LNCAP (cell line): ENCODE results near the gene PRDX2.

ENCODE experiments used
- TF ChIP-seq, protein P1 (sequence below): fragments of 450-650 bp; IDR thresholded peaks from 2 replicates; pipeline ENCODE4 v1.5.1; 2017; ENCODE audit warnings: mild to moderate bottlenecking

Gene PRDX2

DNA sequence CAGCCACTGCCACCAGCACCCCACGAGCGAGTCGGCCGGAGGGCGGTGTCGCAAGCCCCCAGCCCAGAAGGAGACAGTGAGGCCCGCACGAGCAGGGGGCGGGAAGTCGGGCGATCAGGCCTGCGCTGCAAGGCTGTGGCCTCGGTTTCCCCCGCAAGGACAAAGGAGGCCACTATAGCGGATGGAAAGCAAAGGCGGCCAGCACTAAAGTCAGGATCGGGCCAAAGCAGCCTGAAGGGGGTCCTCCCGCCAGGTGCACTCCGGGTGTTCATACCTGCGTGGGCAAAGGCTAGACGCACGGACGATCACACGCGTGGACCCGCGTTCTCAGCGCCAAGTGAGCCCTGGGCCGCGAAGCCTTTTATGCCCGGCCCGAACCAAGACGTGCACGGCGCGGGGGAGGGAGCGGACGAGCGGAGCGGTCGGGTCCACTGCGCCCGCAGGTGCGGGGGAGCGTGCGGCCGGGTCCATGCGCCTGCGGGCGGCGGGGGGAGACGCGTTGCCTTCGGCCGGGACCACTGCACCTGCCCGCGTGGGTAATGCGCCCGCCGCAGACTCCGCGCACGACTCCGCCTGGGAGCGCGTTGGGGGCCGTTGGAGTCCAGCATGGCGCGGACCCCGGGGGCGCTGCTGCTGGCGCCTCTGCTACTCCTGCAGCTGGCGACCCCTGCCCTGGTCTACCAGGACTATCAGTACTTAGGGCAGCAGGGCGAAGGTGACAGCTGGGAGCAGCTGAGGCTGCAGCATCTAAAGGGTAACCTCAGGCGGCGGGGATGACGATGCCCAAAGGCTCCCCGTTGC is at the start of gene PRDX2, which contains the start of gene THSD8:
Gene PRDX2 (minus strand): TSS at position 335 of the 801 bp plus-strand sequence. CDS start 539 bp downstream, outside the sequence.
Gene THSD8 (plus strand): TSS at position 604 of the 801 bp plus-strand sequence. CDS start 3 bp downstream, at position 607.
- TF ChIP-seq, protein P1, sequence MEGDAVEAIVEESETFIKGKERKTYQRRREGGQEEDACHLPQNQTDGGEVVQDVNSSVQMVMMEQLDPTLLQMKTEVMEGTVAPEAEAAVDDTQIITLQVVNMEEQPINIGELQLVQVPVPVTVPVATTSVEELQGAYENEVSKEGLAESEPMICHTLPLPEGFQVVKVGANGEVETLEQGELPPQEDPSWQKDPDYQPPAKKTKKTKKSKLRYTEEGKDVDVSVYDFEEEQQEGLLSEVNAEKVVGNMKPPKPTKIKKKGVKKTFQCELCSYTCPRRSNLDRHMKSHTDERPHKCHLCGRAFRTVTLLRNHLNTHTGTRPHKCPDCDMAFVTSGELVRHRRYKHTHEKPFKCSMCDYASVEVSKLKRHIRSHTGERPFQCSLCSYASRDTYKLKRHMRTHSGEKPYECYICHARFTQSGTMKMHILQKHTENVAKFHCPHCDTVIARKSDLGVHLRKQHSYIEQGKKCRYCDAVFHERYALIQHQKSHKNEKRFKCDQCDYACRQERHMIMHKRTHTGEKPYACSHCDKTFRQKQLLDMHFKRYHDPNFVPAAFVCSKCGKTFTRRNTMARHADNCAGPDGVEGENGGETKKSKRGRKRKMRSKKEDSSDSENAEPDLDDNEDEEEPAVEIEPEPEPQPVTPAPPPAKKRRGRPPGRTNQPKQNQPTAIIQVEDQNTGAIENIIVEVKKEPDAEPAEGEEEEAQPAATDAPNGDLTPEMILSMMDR: no peak

DNA sequence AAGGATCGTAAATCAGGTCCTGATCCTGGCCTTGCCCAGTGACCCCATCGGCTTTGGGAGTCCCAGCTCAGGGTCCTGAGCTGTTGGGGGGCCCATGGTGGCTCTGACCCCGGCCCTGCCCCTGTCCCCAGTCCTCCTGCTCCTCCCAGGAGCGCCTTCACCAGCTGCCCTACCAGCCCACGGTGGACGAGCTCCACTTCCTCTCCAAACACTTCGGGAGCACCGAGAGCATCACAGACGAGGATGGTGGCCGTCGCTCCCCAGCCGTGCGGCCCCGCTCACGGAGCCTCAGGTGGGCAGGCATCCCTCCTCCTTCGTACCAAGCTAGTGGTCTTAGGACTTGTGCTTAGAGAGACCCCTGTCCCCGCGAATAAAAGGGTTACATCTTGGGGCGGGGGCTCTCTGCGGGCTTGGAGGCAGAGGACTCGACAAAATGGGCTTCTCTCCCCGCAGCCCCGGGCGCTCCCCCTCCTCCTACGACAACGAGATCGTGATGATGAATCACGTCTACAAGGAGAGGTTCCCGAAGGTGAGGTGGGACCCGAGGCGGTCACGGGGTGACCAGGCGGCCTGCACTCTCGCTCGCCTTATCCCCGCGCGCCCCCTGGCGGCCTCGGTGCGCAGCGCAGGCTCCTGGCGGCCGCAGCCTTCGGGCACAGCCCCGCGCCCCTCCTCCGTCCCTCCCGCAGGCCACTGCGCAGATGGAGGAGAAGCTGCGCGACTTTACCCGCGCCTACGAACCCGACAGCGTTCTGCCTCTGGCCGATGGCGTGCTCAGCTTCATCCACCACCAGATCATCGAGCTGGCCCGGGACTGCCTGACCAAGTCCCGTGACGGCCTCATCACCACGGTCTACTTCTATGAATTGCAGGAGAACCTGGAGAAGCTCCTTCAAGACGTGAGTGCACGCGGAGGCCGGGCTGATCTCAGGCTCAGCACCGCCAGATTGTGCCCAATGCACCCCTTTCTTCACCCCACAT is 45.8 kb upstream of the PRDX2 start:
- TF ChIP-seq, protein P1: peak; percentile 99

DNA sequence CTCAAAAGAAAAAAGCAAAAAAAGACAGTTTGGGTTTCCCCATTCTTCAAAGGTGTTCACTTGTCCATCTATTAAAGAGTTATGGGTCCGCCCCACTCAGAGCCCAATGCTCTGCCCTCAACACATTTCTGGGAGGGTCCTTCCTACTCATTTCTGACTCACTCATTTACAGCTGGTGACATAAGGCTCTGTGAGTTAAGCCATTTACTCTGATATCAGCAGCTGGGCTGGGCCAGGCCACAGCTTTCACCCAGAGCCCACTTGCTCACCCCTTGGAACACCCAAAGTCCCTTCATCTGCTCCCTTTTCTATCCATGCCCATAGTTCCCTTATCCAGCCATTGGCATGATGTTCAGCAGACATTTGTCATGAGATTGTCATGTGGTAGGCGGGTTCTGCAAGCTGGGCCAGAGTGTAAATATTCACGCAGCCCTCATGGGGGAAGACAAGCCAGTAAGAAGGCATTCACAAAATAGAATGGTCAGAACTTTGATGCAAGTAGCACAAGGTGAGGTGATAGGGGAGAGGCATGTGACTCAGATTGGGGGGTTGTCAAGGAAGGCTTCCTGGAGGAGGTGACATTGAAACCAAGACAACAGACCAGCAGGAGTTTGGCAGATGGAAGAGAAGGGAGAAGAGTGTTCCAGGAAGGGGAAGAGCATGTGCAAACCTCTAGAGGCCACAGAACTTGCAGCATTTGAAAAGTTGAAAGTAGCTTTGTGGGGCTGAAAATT is 42.6 kb upstream of the PRDX2 start:
- TF ChIP-seq, protein P1: no peak

DNA sequence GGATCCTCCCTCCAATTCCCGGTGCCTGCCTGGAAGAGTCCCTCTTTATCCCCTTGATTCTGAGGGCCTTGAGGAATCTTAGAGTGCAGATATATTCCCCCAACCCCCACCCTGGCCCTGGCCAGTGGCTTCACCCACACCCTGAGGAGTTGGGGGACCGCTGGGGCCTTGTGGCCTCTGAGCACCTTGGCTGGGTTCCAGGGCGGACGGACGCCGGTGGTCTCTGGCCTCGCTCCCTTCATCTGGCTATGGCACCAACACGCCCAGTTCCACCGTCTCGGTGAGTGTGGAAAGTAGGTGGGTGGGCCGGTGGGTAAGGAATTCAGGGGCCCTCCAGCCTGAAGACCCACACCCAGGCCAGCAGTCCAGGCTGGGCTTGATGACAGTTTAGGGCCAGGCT is 41.7 kb upstream of the PRDX2 start:
- TF ChIP-seq, protein P1: no peak

DNA sequence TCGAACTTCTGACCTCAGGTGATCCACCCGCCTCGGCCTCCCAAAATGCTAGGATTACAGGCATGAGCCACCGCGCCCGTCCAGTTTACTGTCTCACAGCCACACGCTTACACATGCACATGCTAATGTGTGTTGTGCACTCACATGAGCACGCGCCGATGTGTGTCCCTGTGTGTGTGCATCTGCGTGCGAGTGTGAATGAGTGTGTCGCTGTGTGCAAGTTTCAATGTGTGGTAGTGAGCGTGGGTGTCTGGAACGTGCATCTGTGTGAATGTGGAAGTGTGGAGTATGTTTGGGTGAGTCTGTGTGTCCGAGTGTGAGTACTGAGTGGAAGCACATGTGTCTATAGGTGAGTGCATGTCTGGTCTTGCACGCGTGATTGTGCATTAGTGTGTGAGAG is 40.9 kb upstream of the PRDX2 start:
- TF ChIP-seq, protein P1: no peak

DNA sequence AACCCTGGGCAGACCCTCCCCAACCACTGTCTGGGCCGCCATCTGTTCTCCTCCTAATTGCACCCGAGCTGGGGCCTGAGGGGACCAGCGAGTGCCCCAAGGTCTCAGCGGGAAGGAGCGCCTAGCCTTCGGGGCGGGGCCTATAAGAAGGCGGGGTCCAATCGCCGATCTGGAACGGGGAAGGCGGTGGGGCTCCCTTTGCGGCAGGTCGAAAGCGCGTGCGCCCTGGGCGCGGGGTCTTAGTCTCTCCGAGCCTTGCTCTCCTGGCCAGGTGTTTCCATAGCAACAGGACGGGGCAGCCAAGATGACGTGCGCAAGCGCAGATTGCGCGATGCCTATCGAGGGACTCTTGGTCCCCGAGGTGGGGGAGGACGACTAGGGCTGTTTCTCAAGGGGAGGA is 39.5 kb upstream of the PRDX2 start:
- TF ChIP-seq, protein P1: no peak
